Measurements from ENCODE around the gene CFAP61. TPM values are rescaled to one million over a fixed set of nuclear protein-coding genes. Genes with fewer than 3 reads are reported as not detected.

CFAP61 gene
- total and polyA plus RNA-seq, 2 donors from 2014 or later, result 0.58 to 2.6 TPM

DNA sequence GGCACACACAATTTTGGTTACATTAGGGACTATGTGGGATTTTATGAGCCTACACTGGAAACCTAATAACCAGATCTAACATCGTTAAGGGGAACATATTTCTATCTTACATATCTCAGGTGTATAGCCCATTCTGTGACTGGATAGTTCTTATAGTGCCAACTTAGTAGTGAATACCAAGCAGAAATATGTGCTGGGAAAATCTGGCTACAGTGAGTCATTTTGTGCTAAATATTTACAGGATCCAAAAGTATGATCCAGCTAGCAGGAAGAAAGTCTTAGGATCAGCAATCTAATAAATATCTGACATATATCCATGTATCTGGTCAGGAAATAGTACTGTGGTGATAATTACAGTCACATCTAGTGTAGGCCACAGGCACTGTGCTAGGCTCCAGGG lies 221.0 kb downstream of the CFAP61 start:
- Histone ChIP-seq H3K4me3 (ENCODE audit: low read length in 3 of 3) (no peak overlapping the region), H3K9ac (ENCODE audit: low read length in 3 of 3) (no peak overlapping the region), H3K36me3 (ENCODE audit: control insufficient read depth in 2 of 3, insufficient read depth in 3 of 3, low read length in 3 of 3) (no peaks in the 10 kb centered on the region), H3K4me1 (ENCODE audit: control insufficient read depth in 2 of 3, insufficient read depth in 2 of 3, low read depth in 1 of 3, low read length in 3 of 3) (peaks cover 0 to 2% (median 0%) of the 10 kb centered on the region in 3 donors), H3K27me3 (ENCODE audit: control insufficient read depth, insufficient read depth, low read length) (no peaks in the 10 kb centered on the region), H3K27ac (ENCODE audit: low read depth in 2 of 2, low read length in 2 of 2) (no peak overlapping the region), H3K9me3 (ENCODE audit: control insufficient read depth in 2 of 3, insufficient read depth in 1 of 3, low read length in 3 of 3) (no peaks in the 10 kb centered on the region)
- intact Hi-C loops (cut with DNase I), result no loop called here
- TF ChIP-seq, protein P1, sequence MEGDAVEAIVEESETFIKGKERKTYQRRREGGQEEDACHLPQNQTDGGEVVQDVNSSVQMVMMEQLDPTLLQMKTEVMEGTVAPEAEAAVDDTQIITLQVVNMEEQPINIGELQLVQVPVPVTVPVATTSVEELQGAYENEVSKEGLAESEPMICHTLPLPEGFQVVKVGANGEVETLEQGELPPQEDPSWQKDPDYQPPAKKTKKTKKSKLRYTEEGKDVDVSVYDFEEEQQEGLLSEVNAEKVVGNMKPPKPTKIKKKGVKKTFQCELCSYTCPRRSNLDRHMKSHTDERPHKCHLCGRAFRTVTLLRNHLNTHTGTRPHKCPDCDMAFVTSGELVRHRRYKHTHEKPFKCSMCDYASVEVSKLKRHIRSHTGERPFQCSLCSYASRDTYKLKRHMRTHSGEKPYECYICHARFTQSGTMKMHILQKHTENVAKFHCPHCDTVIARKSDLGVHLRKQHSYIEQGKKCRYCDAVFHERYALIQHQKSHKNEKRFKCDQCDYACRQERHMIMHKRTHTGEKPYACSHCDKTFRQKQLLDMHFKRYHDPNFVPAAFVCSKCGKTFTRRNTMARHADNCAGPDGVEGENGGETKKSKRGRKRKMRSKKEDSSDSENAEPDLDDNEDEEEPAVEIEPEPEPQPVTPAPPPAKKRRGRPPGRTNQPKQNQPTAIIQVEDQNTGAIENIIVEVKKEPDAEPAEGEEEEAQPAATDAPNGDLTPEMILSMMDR (IDR thresholded peaks at IDR 0.05; ENCODE audit: borderline replicate concordance, extremely low read depth, insufficient read depth), result no peak
- no peak for FAIRE-seq
- no peak for DNase-seq

- Histone ChIP-seq H3K9ac (ENCODE audit: low read length in 3 of 3) (no peak overlapping the region), H3K27ac (ENCODE audit: low read depth in 2 of 2, low read length in 2 of 2) (no peak overlapping the region), H3K4me3 (ENCODE audit: low read length in 3 of 3) (no peak overlapping the region), H3K4me1 (ENCODE audit: control insufficient read depth in 2 of 3, insufficient read depth in 2 of 3, low read depth in 1 of 3, low read length in 3 of 3) (peaks cover 0 to 2% (median 0%) of the 10 kb centered on the region in 3 donors), H3K27me3 (ENCODE audit: control insufficient read depth, insufficient read depth, low read length) (no peaks in the 10 kb centered on the region), H3K9me3 (ENCODE audit: control insufficient read depth in 2 of 3, insufficient read depth in 1 of 3, low read length in 3 of 3) (no peaks in the 10 kb centered on the region), H3K36me3 (ENCODE audit: control insufficient read depth in 2 of 3, insufficient read depth in 3 of 3, low read length in 3 of 3) (no peaks in the 10 kb centered on the region)
- intact Hi-C loops (cut with DNase I), result no loop called here
- FAIRE-seq (no peak), DNase-seq (no peak)
- TF ChIP-seq, protein P1 (IDR thresholded peaks at IDR 0.05; ENCODE audit: borderline replicate concordance, extremely low read depth, insufficient read depth), result no peak
These were observed 222.5 kb downstream of the CFAP61 start for GRCh38 chr20:20274821-20275220.

DNA sequence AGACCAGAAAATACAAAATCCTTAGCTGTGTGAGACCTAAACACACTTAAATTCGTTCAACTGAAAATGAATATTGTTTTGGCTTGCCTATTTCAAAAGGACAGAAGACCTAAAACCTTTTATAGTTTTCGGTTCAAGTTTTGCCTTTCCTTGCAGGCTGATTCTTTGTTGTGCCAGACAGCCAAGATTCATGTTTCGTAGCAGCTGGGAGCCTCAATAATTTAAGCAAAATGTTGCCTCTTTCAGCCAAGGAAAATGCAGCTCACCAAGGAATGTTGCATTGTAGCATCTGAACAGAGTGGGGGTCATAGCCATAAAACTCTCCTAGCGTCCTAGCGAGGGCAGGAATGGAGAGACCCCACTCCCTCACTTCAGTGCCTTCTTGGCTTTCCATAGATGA lies 223.3 kb downstream of the CFAP61 start:
- TF ChIP-seq, protein P1 (IDR thresholded peaks at IDR 0.05; ENCODE audit: borderline replicate concordance, extremely low read depth, insufficient read depth), result no peak
- intact Hi-C loops (cut with DNase I), result no loop called here

More for the DNA sequence above, 223.3 kb downstream of the CFAP61 start:
- H3K9ac ChIP-seq (ENCODE audit: low read length in 3 of 3), result no peak overlapping the region
- H3K36me3 ChIP-seq (ENCODE audit: control insufficient read depth in 2 of 3, insufficient read depth in 3 of 3, low read length in 3 of 3), result no peaks in the 10 kb centered on the region
- H3K9me3 ChIP-seq (ENCODE audit: control insufficient read depth in 2 of 3, insufficient read depth in 1 of 3, low read length in 3 of 3), result no peaks in the 10 kb centered on the region
- H3K4me1 ChIP-seq (ENCODE audit: control insufficient read depth in 2 of 3, insufficient read depth in 2 of 3, low read depth in 1 of 3, low read length in 3 of 3), result peaks cover 0 to 2% (median 0%) of the 10 kb centered on the region in 3 donors
- no peak overlapping the region for H3K4me3 ChIP-seq (ENCODE audit: low read length in 3 of 3)
- H3K27me3 ChIP-seq (ENCODE audit: control insufficient read depth, insufficient read depth, low read length), result no peaks in the 10 kb centered on the region
- no peak overlapping the region for H3K27ac ChIP-seq (ENCODE audit: low read depth in 2 of 2, low read length in 2 of 2)
- no peak for FAIRE-seq
- DNase-seq, result peak in 1 of 5 donors; percentile 45

All from kidney (tissue), 14 donors.